Subcutaneous adipose tissue (tissue), 4 donors: ENCODE results near the gene RAB18. TPM values are rescaled to one million over a fixed set of nuclear protein-coding genes. Genes with fewer than 3 reads are reported as not detected.

Experiments used
- CTCF ChIP-seq: fragments of 450-650 bp; IDR thresholded peaks from one replicate; pipeline ENCODE4 v1.5.1; 2016; ENCODE audit warnings: low read depth, mild to moderate bottlenecking, control low read depth, antibody characterized with exemption, moderate library complexity
- total RNA-seq, 4 donors: library from RNA; depleted of rRNA; stranded (reverse); fragments of >200 nt; gene quantifications; one replicate each; pipeline ENCODE4 v1.1.0, GENCODE V29; 2016

Gene RAB18
- total RNA-seq, 4 donors from 2014 or later = 43.0 to 69.0 (median 51.5) TPM

- TF ChIP-seq CTCF = no peak
These were observed 33.2 kb upstream of the RAB18 start for GRCh38 chr10:27470885-27471284.

GRCh38 chr10:27474741-27475140 lies 29.4 kb upstream of the RAB18 start:
- no peak for TF ChIP-seq CTCF

GRCh38 chr10:27479016-27479415 lies 25.1 kb upstream of the RAB18 start:
- TF ChIP-seq CTCF = no peak

- no peak for TF ChIP-seq CTCF
These were observed 22.6 kb upstream of the RAB18 start for GRCh38 chr10:27481486-27481885.

- TF ChIP-seq CTCF = no peak
These were observed 20.8 kb upstream of the RAB18 start for GRCh38 chr10:27482984-27483956.

GRCh38 chr10:27485368-27485767 lies 18.7 kb upstream of the RAB18 start:
- TF ChIP-seq CTCF = no peak

GRCh38 chr10:27485986-27486385 lies 18.1 kb upstream of the RAB18 start:
- TF ChIP-seq CTCF = no peak
